Neural cell (in vitro differentiated cells): ENCODE measurements around the gene GPNMB.

Experiments used
- EP300 ChIP-seq: fragments of 450-650 bp; conservative IDR thresholded peaks from 2 replicates; pipeline ENCODE4 v1.6.1; 2014; ENCODE audit warnings: antibody characterized with exemption, mild to moderate bottlenecking, moderate library complexity; ENCODE audit not compliant: poor library complexity, severe bottlenecking
- EZH2 ChIP-seq: fragments of 200-600, 300-800 bp; shearing (Covaris generic), sonication (generic); IDR thresholded peaks from 2 replicates; pipeline ENCODE4 v1.6.1; 2014; ENCODE audit warnings: antibody characterized with exemption, low read length, borderline replicate concordance, mild to moderate bottlenecking; ENCODE audit not compliant: insufficient read depth, poor library complexity, severe bottlenecking
- RAD21 ChIP-seq: fragments of 450-650 bp; conservative IDR thresholded peaks from 2 replicates; pipeline ENCODE4 v1.6.1; 2014; ENCODE audit warnings: antibody characterized with exemption, mild to moderate bottlenecking, moderate library complexity
- TAF1 ChIP-seq: IDR thresholded peaks from 2 replicates; pipeline ENCODE4 v1.6.1; 2012; ENCODE audit warnings: low read depth
- TF ChIP-seq, protein P1 (sequence below): fragments of 450-650 bp; IDR thresholded peaks from 2 replicates; pipeline ENCODE4 v1.5.1; 2014; ENCODE audit warnings: antibody characterized with exemption, mild to moderate bottlenecking, moderate library complexity; ENCODE audit not compliant: poor library complexity, severe bottlenecking

DNA sequence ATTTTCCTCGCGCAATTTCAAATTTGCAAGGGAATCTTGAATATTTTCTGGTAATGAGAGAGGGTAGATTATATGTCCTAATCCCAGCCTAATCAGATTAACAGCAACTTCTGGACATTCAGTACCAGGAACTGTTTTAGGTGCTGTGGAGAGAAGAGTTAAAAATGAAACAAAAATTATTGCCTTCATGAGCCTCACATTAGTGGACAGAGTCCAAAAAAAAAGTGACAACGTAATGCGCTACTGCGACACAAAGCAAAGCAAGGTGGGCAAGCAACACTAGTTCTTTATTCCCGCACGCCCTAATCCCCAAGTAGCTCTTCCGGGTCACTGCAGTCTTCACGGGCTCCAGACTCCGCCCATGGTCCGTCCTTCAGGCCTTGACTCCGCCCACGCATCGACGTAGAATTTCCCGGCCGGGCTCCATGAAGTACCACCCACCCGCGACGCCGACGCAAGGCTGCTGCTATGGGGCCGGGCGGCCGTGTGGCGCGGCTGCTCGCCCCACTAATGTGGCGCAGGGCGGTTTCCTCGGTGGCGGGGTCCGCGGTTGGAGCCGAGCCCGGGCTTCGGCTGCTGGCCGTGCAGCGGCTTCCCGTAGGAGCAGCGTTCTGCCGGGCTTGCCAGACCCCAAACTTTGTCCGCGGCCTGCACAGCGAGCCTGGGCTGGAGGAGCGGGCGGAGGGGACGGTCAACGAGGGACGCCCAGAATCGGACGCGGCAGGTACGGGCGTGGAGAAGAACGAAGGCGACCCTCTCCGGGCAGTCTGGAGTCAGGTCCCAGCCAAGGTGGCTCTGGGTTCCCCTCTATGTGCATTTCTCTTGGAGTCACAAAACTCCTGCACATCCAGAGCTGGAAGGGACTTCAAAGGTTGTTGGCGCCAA lies 52.6 kb downstream of the GPNMB start, which contains the start of gene MALSU1:
- TF ChIP-seq EP300 (no peak), TAF1 (no peak), RAD21 (peak; percentile 39), EZH2 (no peak)
- TF ChIP-seq, protein P1, sequence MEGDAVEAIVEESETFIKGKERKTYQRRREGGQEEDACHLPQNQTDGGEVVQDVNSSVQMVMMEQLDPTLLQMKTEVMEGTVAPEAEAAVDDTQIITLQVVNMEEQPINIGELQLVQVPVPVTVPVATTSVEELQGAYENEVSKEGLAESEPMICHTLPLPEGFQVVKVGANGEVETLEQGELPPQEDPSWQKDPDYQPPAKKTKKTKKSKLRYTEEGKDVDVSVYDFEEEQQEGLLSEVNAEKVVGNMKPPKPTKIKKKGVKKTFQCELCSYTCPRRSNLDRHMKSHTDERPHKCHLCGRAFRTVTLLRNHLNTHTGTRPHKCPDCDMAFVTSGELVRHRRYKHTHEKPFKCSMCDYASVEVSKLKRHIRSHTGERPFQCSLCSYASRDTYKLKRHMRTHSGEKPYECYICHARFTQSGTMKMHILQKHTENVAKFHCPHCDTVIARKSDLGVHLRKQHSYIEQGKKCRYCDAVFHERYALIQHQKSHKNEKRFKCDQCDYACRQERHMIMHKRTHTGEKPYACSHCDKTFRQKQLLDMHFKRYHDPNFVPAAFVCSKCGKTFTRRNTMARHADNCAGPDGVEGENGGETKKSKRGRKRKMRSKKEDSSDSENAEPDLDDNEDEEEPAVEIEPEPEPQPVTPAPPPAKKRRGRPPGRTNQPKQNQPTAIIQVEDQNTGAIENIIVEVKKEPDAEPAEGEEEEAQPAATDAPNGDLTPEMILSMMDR = no peak
